Measurements from ENCODE around the gene ATP9B.

GRCh38 chr18:79410171-79410641, 341.0 kb downstream of the ATP9B start:
- no peak for TF ChIP-seq POLR2AphosphoS5 (IDR thresholded peaks at IDR 0.05; ENCODE audit: low read depth, low read length)
- no peak for TF ChIP-seq CTCF (IDR thresholded peaks at IDR 0.05)
- TF ChIP-seq REST (IDR thresholded peaks at IDR 0.05; ENCODE audit: insufficient read depth in 1 of 2, low read depth in 2 of 2, low read length in 1 of 2) = no peak
- no peak for TF ChIP-seq SIN3A (IDR thresholded peaks at IDR 0.05; ENCODE audit: borderline replicate concordance, insufficient read depth, low read depth, low read length)

All from Panc1 (cell line).